Breast epithelium (tissue), 4 donors: ENCODE data around the gene CLCNKA. TPM values are rescaled to one million over a fixed set of nuclear protein-coding genes. Genes with fewer than 3 reads are reported as not detected.

Source experiments
- DNase-seq, 2 donors: peaks; one replicate each; pipeline ENCODE4 v3.0.0-alpha.2; 2019; ENCODE audit warnings: low spot score in 2 of 2
- H3K27ac ChIP-seq, 2 donors: fragments of 200-600 bp; sonication (generic) in 1 of 2; one replicate each; pipeline ENCODE4 v1.5.1; 2016 to 2019; ENCODE audit warnings: mild to moderate bottlenecking in 1 of 2
- H3K27me3 ChIP-seq, 2 donors: fragments of 200-600 bp; sonication (generic) in 1 of 2; one replicate each; pipeline versions ENCODE4 v1.5.1 to v1.6.0; 2017 to 2019; ENCODE audit warnings: control low read depth in 1 of 2, mild to moderate bottlenecking in 1 of 2
- H3K36me3 ChIP-seq: fragments of 200-600 bp; one replicate; pipeline ENCODE4 v1.5.1; 2019
- H3K4me1 ChIP-seq, 2 donors: fragments of 200-600 bp; sonication (generic); one replicate each; pipeline ENCODE4 v1.5.1; 2016 to 2019; ENCODE audit warnings: control low read depth in 1 of 2
- H3K4me3 ChIP-seq, 3 donors: fragments of 200-600 bp; sonication (generic); 1 replicate in 2 of 3; 2 replicates in 1 of 3; pipeline ENCODE4 v1.5.1; 2016 to 2019; ENCODE audit warnings: mild to moderate bottlenecking in 3 of 3, moderate library complexity in 2 of 3
- H3K9me3 ChIP-seq, 2 donors: fragments of 200-600 bp; sonication (generic) in 1 of 2; one replicate each; pipeline ENCODE4 v1.5.1; 2016 to 2019; ENCODE audit warnings: control low read depth in 1 of 2
- CTCF ChIP-seq, 3 donors: fragments of 450-650 bp; IDR thresholded peaks; one replicate each; pipeline ENCODE4 v1.5.1; 2016 to 2017; ENCODE audit warnings: antibody characterized with exemption in 3 of 3, mild to moderate bottlenecking in 3 of 3, moderate library complexity in 3 of 3
- POLR2A ChIP-seq: fragments of 450-650 bp; IDR thresholded peaks from one replicate; pipeline ENCODE4 v1.6.1; 2016; ENCODE audit warnings: antibody characterized with exemption, mild to moderate bottlenecking, moderate library complexity
- POLR2AphosphoS5 ChIP-seq, 3 donors: sonication (generic); formaldehyde crosslinking; IDR thresholded peaks; one replicate each; pipeline ENCODE4 v1.6.1; 2017; ENCODE audit warnings: antibody characterized with exemption in 3 of 3
- intact Hi-C: fragments of 100-400 bp; cut with DNase I; formaldehyde crosslinking; loops from one replicate; pipeline ENCODE4 v1.15.1; 2023; ENCODE audit warnings: low total_unique reads
- total RNA-seq, 3 donors: library from RNA; depleted of rRNA; stranded (reverse); fragments of >200 nt; gene quantifications; one replicate each; pipeline ENCODE4 v1.1.0, GENCODE V29; 2016

The CLCNKA gene
- total RNA-seq, 3 donors from 2014 or later, result 0.33 to 1.1 (median 0.73) TPM

GRCh38 chr1:16009678-16010077 lies 12.2 kb upstream of the CLCNKA start:
- Histone ChIP-seq H3K9me3 (no peaks in the 10 kb centered on the region), H3K27me3 (no peaks in the 10 kb centered on the region), H3K4me3 (no peak overlapping the region), H3K27ac (no peak overlapping the region), H3K4me1 (peaks cover 0 to 3% of the 10 kb centered on the region in 2 donors), H3K36me3 (no peaks in the 10 kb centered on the region)
- no peak for DNase-seq
- TF ChIP-seq POLR2A, result no peak
- no peak for TF ChIP-seq POLR2AphosphoS5 (IDR thresholded peaks at IDR 0.05)
- TF ChIP-seq CTCF (IDR thresholded peaks at IDR 0.05), result no peak
- intact Hi-C loops, result loop anchor here (10.0 kb wide), 1 partner anchor 215 kb away; no protein-coding TSS in a partner anchor

GRCh38 chr1:16010837-16011236 lies 11.0 kb upstream of the CLCNKA start:
- Histone ChIP-seq H3K9me3 (no peaks in the 10 kb centered on the region), H3K36me3 (no peaks in the 10 kb centered on the region), H3K27ac (no peak overlapping the region), H3K4me3 (no peak overlapping the region), H3K4me1 (peaks cover 0 to 3% of the 10 kb centered on the region in 2 donors), H3K27me3 (no peaks in the 10 kb centered on the region)
- no peak for TF ChIP-seq POLR2A
- TF ChIP-seq POLR2AphosphoS5 (IDR thresholded peaks at IDR 0.05), result no peak
- no peak for TF ChIP-seq CTCF (IDR thresholded peaks at IDR 0.05)
- intact Hi-C loops, result no loop called here
- DNase-seq, result no peak

- Histone ChIP-seq H3K36me3 (no peaks in the 10 kb centered on the region), H3K4me1 (peaks cover 0 to 3% of the 10 kb centered on the region in 2 donors), H3K27me3 (no peaks in the 10 kb centered on the region), H3K9me3 (no peaks in the 10 kb centered on the region), H3K27ac (peak overlapping the region; percentile 73 to 87), H3K4me3 (peak overlapping the region in 1 of 3 donors; percentile 64)
- no peak for DNase-seq
- TF ChIP-seq CTCF (IDR thresholded peaks at IDR 0.05), result no peak
- intact Hi-C loops, result no loop called here
These were observed 9.8 kb upstream of the CLCNKA start for GRCh38 chr1:16011936-16012589.

GRCh38 chr1:16012590-16013219 lies 9.1 kb upstream of the CLCNKA start:
- H3K4me1 ChIP-seq, result peaks cover 4 to 6% of the 10 kb centered on the region in 2 donors
- TF ChIP-seq CTCF (IDR thresholded peaks at IDR 0.05), result no peak
- TF ChIP-seq POLR2AphosphoS5 (IDR thresholded peaks at IDR 0.05), result no peak
- no peaks in the 10 kb centered on the region for H3K27me3 ChIP-seq
- H3K4me3 ChIP-seq, result peak overlapping the region; percentile 32 to 64 (median 48)
- H3K9me3 ChIP-seq, result no peaks in the 10 kb centered on the region
- intact Hi-C loops, result no loop called here
- peak; percentile 54 to 84 for DNase-seq
- H3K36me3 ChIP-seq, result no peaks in the 10 kb centered on the region
- peak overlapping the region; percentile 73 to 87 for H3K27ac ChIP-seq

GRCh38 chr1:16013220-16013907 lies 8.5 kb upstream of the CLCNKA start:
- intact Hi-C loops, result no loop called here
- peak; percentile 44 to 69 for DNase-seq
- TF ChIP-seq POLR2AphosphoS5 (IDR thresholded peaks at IDR 0.05) (peak in 1 of 3 donors; percentile 78), CTCF (IDR thresholded peaks at IDR 0.05) (no peak)
- Histone ChIP-seq H3K4me3 (peak overlapping the region; percentile 32 to 64 (median 48)), H3K9me3 (no peaks in the 10 kb centered on the region), H3K4me1 (peaks cover 9% of the 10 kb centered on the region in 2 donors), H3K27me3 (no peaks in the 10 kb centered on the region), H3K27ac (peak overlapping the region; percentile 73 to 87), H3K36me3 (no peaks in the 10 kb centered on the region)
